Measurements from ENCODE around the gene SPPL2A.

Gene SPPL2A

DNA sequence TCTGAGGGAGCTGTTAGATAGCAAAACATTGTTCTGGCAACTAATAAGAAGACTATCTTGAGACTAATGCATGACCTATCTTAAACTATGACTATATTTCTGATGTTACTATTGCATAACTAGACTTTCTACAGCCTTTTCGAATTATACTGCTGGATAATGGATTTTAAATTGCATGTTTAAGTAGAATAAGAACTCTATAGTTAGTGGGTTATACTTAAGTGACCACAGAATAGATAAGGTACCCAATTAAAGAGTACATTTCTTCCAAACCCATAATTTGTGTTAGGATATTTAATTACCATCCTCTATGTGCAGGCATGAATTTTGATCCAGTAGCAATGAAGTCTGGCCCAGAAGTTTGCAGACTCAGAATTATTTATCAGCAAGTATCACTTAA is 44.6 kb upstream of the SPPL2A start:
- ATAC-seq (ENCODE audit: low read depth) (no peak), DNase-seq (ENCODE audit: low spot score) (no peak)
- TF ChIP-seq, protein P1, sequence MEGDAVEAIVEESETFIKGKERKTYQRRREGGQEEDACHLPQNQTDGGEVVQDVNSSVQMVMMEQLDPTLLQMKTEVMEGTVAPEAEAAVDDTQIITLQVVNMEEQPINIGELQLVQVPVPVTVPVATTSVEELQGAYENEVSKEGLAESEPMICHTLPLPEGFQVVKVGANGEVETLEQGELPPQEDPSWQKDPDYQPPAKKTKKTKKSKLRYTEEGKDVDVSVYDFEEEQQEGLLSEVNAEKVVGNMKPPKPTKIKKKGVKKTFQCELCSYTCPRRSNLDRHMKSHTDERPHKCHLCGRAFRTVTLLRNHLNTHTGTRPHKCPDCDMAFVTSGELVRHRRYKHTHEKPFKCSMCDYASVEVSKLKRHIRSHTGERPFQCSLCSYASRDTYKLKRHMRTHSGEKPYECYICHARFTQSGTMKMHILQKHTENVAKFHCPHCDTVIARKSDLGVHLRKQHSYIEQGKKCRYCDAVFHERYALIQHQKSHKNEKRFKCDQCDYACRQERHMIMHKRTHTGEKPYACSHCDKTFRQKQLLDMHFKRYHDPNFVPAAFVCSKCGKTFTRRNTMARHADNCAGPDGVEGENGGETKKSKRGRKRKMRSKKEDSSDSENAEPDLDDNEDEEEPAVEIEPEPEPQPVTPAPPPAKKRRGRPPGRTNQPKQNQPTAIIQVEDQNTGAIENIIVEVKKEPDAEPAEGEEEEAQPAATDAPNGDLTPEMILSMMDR (IDR thresholded peaks at IDR 0.05; ENCODE audit: poor library complexity, severe bottlenecking): no peak
- no peak overlapping the region for H3K27ac ChIP-seq (ENCODE audit: poor library complexity, severe bottlenecking)
- H3K4me1 ChIP-seq (ENCODE audit: insufficient read depth, poor library complexity, severe bottlenecking): no peaks in the 10 kb centered on the region
- H3K27me3 ChIP-seq (ENCODE audit: insufficient read depth, poor library complexity, severe bottlenecking): no peaks in the 10 kb centered on the region
- H3K4me3 ChIP-seq (ENCODE audit: severe bottlenecking): no peak overlapping the region
- no peaks in the 10 kb centered on the region for H3K9me3 ChIP-seq (ENCODE audit: severe bottlenecking)
- H3K36me3 ChIP-seq (ENCODE audit: low read depth): no peaks in the 10 kb centered on the region

DNA sequence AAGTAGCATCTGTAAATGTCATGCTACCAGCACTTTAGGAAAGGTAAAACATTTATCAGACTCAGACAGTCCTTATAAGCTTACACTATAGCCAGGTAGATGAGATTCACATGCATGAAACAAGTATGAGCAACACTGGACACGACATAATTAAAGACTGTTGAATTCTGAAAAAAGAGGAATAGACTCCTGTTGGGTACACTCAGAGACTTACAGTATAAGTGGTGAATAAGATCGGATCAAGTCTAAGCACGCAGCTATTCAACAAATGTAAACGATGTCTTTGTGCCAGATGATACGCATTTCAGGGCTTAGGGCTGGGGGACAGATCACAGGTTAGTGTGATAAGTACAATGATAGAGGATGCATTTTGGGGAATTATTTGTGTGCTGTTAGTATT is 43.2 kb upstream of the SPPL2A start:
- H3K4me3 ChIP-seq (ENCODE audit: severe bottlenecking): no peak overlapping the region
- TF ChIP-seq, protein P1 (IDR thresholded peaks at IDR 0.05; ENCODE audit: poor library complexity, severe bottlenecking): no peak
- ATAC-seq (ENCODE audit: low read depth): peak; percentile 80
- no peaks in the 10 kb centered on the region for H3K4me1 ChIP-seq (ENCODE audit: insufficient read depth, poor library complexity, severe bottlenecking)
- H3K27me3 ChIP-seq (ENCODE audit: insufficient read depth, poor library complexity, severe bottlenecking): no peaks in the 10 kb centered on the region
- H3K36me3 ChIP-seq (ENCODE audit: low read depth): no peaks in the 10 kb centered on the region
- no peak for DNase-seq (ENCODE audit: low spot score)
- H3K27ac ChIP-seq (ENCODE audit: poor library complexity, severe bottlenecking): no peak overlapping the region
- H3K9me3 ChIP-seq (ENCODE audit: severe bottlenecking): no peaks in the 10 kb centered on the region

DNA sequence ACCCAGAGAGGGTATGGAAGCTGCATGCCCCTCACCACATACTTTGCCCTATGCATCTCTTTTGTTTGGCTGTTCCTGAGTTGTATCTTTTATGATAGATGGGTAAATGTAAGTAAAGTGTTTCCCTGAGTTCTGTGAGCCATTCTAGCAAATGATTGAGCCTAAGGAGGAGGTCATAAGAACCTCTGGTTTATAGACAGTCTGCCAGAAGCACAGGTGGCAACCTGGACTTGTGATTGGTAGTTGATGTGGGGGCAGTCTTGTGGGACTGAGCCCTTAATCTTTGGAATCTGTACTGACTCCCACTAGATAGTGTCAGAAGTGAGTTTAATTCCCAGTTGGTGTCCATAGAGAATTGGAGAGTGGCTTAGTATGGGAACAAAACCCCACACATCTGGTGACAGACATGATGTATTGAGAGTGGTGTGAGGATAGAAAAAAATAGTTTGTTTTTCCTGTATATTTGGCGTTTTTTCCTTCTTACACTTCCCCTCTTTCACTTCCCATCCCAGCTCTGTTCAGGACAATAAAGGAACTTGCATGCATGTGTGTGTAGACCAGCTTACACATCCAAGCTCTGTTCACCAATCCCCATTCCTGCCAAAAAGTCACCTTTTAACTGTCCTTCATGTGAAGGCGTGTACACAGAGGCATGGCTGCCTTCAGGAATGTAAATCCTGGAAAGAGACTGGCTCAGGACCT is 38.1 kb upstream of the SPPL2A start:
- TF ChIP-seq, protein P1 (IDR thresholded peaks at IDR 0.05; ENCODE audit: poor library complexity, severe bottlenecking): no peak
- Histone ChIP-seq H3K27me3 (ENCODE audit: insufficient read depth, poor library complexity, severe bottlenecking) (no peaks in the 10 kb centered on the region), H3K4me1 (ENCODE audit: insufficient read depth, poor library complexity, severe bottlenecking) (peaks cover 6% of the 10 kb centered on the region), H3K36me3 (ENCODE audit: low read depth) (no peaks in the 10 kb centered on the region), H3K4me3 (ENCODE audit: severe bottlenecking) (no peak overlapping the region), H3K27ac (ENCODE audit: poor library complexity, severe bottlenecking) (no peak overlapping the region), H3K9me3 (ENCODE audit: severe bottlenecking) (no peaks in the 10 kb centered on the region)
- DNase-seq (ENCODE audit: low spot score) (no peak), ATAC-seq (ENCODE audit: low read depth) (no peak)

DNA sequence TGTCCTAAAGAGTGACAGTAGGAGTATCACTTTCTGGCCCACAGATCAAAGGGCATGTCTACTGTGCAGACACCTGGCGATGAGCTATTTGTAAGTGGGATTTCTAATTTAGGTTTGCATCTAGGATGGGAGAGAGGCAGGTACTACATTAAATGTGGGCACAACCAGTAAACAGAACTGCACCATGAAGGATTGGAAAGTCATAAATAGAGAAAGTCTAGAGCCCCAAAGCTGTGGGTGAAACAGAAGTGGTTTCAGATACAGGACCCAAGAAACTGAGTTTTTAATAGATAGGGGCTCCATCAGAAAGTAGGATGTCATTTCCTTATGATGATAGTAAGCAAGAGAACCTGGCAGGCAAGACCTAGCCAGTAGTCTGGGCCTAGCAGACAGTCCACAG is 35.2 kb upstream of the SPPL2A start:
- Histone ChIP-seq H3K4me3 (ENCODE audit: severe bottlenecking) (no peak overlapping the region), H3K27ac (ENCODE audit: poor library complexity, severe bottlenecking) (no peak overlapping the region), H3K27me3 (ENCODE audit: insufficient read depth, poor library complexity, severe bottlenecking) (no peaks in the 10 kb centered on the region), H3K4me1 (ENCODE audit: insufficient read depth, poor library complexity, severe bottlenecking) (peaks cover 21% of the 10 kb centered on the region), H3K36me3 (ENCODE audit: low read depth) (no peaks in the 10 kb centered on the region), H3K9me3 (ENCODE audit: severe bottlenecking) (no peaks in the 10 kb centered on the region)
- ATAC-seq (ENCODE audit: low read depth) (no peak), DNase-seq (ENCODE audit: low spot score) (no peak)
- TF ChIP-seq, protein P1 (IDR thresholded peaks at IDR 0.05; ENCODE audit: poor library complexity, severe bottlenecking): no peak

DNA sequence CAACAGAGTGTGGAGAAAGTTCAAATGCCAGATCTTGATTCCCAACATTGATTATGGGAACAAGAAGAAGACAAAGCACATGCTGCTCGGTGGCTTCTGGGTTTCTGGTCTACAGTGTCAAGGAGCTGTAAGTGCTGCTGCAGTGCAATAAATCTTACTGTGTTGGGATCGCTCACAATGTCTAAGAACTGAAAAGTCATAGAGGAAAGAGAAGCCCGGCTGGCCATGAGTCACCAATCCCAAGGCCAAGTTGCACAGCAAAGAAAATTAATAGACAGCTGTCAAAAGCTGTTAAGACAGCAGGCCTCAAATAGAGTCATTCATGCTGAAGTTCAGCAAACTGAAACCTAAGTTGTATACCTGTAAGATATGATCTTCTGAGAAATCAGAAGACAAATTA is 33.2 kb upstream of the SPPL2A start:
- TF ChIP-seq, protein P1 (IDR thresholded peaks at IDR 0.05; ENCODE audit: poor library complexity, severe bottlenecking): no peak
- no peaks in the 10 kb centered on the region for H3K27me3 ChIP-seq (ENCODE audit: insufficient read depth, poor library complexity, severe bottlenecking)
- H3K9me3 ChIP-seq (ENCODE audit: severe bottlenecking): no peaks in the 10 kb centered on the region
- peak; percentile 78 for ATAC-seq (ENCODE audit: low read depth)
- H3K36me3 ChIP-seq (ENCODE audit: low read depth): no peaks in the 10 kb centered on the region
- peaks cover 21% of the 10 kb centered on the region for H3K4me1 ChIP-seq (ENCODE audit: insufficient read depth, poor library complexity, severe bottlenecking)
- peak overlapping the region; percentile 30 for H3K27ac ChIP-seq (ENCODE audit: poor library complexity, severe bottlenecking)
- no peak overlapping the region for H3K4me3 ChIP-seq (ENCODE audit: severe bottlenecking)
- no peak for DNase-seq (ENCODE audit: low spot score)

Measured in RWPE2 (cell line).